SU-DHL-6 (cell line): ENCODE results near the gene NAA35.
A peak's percentile ranks its signal among the peaks of the same experiment; 100 is the strongest.

Experiments used
- H2AFZ ChIP-seq: fragments of 200-600 bp; sonication (generic); 2 replicates; pipeline ENCODE4 v1.6.1; 2014; ENCODE audit warnings: low read depth, mild to moderate bottlenecking, moderate library complexity, mixed read lengths, antibody characterized with exemption, low read length; ENCODE audit not compliant: severe bottlenecking
- H3F3A ChIP-seq: fragments of 200-600 bp; shearing (Covaris generic); 2 replicates; pipeline ENCODE4 v1.6.0; 2016; ENCODE audit warnings: antibody characterized with exemption, mild to moderate bottlenecking; ENCODE audit not compliant: insufficient read depth
- H3K27ac ChIP-seq: fragments of 200-600 bp; sonication (generic); 2 replicates; pipeline ENCODE4 v1.5.1; 2016; ENCODE audit warnings: low read depth, mild to moderate bottlenecking, low read length, moderate library complexity, mixed read lengths
- H3K27me3 ChIP-seq: fragments of 200-600 bp; sonication (generic), shearing (Covaris generic); 2 replicates; pipeline ENCODE4 v1.6.0; 2014; ENCODE audit warnings: mild to moderate bottlenecking, low read length
- H3K36me3 ChIP-seq: fragments of 200-600 bp; sonication (generic); 2 replicates; pipeline ENCODE4 v1.6.1; 2014; ENCODE audit warnings: mild to moderate bottlenecking, low read length, mixed read lengths
- H3K4me2 ChIP-seq: fragments of 300-600, 200-600 bp; shearing (Covaris generic), sonication (generic); 2 replicates; pipeline ENCODE4 v1.6.0; 2014; ENCODE audit warnings: low read length, low read depth, mild to moderate bottlenecking; ENCODE audit not compliant: poor library complexity, severe bottlenecking
- H3K4me3 ChIP-seq: fragments of 200-600 bp; sonication (generic); 2 replicates; pipeline ENCODE4 v1.5.1; 2014; ENCODE audit warnings: antibody characterized with exemption, low read length, mild to moderate bottlenecking, mixed read lengths; ENCODE audit not compliant: insufficient read depth, poor library complexity, severe bottlenecking
- H3K79me2 ChIP-seq: fragments of 200-600 bp; sonication (generic); 2 replicates; pipeline ENCODE4 v1.6.1; 2014; ENCODE audit warnings: mild to moderate bottlenecking, low read length, moderate library complexity; ENCODE audit not compliant: insufficient read depth
- H3K9ac ChIP-seq: fragments of 200-600 bp; sonication (generic); 2 replicates; pipeline ENCODE4 v1.7.0; 2014; ENCODE audit warnings: mild to moderate bottlenecking, low read length
- H3K9me2 ChIP-seq: fragments of 200-600 bp; sonication (generic); replicated peaks from 2 replicates; pipeline ENCODE4 v1.6.1; 2014; ENCODE audit warnings: low read length; ENCODE audit not compliant: insufficient read depth
- H3K9me3 ChIP-seq: fragments of 200-600 bp; sonication (generic); 2 replicates; pipeline ENCODE4 v1.6.1; 2014; ENCODE audit warnings: low read length, mixed read lengths; ENCODE audit not compliant: insufficient read depth
- H4K20me1 ChIP-seq: fragments of 200-600 bp; sonication (generic); 2 replicates; pipeline ENCODE4 v1.6.1; 2014; ENCODE audit warnings: low read depth, mild to moderate bottlenecking, antibody characterized with exemption, low read length, moderate library complexity, mixed read lengths
- CTCF ChIP-seq: fragments of 200-600 bp; sonication (generic); IDR thresholded peaks from one replicate; pipeline ENCODE4 v1.5.1; 2017; ENCODE audit warnings: antibody characterized with exemption, mild to moderate bottlenecking, low read length, moderate library complexity; ENCODE audit not compliant: insufficient read depth, poor library complexity, severe bottlenecking
- EZH2phosphoT487 ChIP-seq: fragments of 200-600 bp; sonication (generic), shearing (Covaris generic); conservative IDR thresholded peaks from 2 replicates; pipeline ENCODE4 v1.6.1; 2018; ENCODE audit warnings: mild to moderate bottlenecking, antibody characterized with exemption, low read length, moderate library complexity, mixed read lengths

NAA35 gene

GRCh38 chr9:86022687-86023266, 81.8 kb downstream of the NAA35 start:
- no peak overlapping the region for H3K4me3 ChIP-seq
- no peak for TF ChIP-seq EZH2phosphoT487
- TF ChIP-seq CTCF = no peak
- no peaks in the 10 kb centered on the region for H3K9me3 ChIP-seq
- no peaks in the 10 kb centered on the region for H3K27me3 ChIP-seq
- no peak overlapping the region for H3K9ac ChIP-seq
- no peaks in the 10 kb centered on the region for H3K79me2 ChIP-seq
- H4K20me1 ChIP-seq = no peaks in the 10 kb centered on the region
- H3K27ac ChIP-seq = no peak overlapping the region
- H3K4me2 ChIP-seq = no peak overlapping the region
- H3K36me3 ChIP-seq = peaks cover 9% of the 10 kb centered on the region
- no peak overlapping the region for H2AFZ ChIP-seq
- no peaks in the 10 kb centered on the region for H3K9me2 ChIP-seq
- no peaks in the 10 kb centered on the region for H3F3A ChIP-seq

GRCh38 chr9:86027767-86028166, 86.8 kb downstream of the NAA35 start:
- Histone ChIP-seq H2AFZ (no peak overlapping the region), H3F3A (no peaks in the 10 kb centered on the region), H3K9me2 (no peaks in the 10 kb centered on the region), H3K27ac (no peak overlapping the region), H3K79me2 (no peaks in the 10 kb centered on the region), H3K9ac (no peak overlapping the region), H3K4me3 (no peak overlapping the region), H4K20me1 (no peaks in the 10 kb centered on the region), H3K36me3 (no peaks in the 10 kb centered on the region), H3K4me2 (no peak overlapping the region), H3K9me3 (no peaks in the 10 kb centered on the region), H3K27me3 (no peaks in the 10 kb centered on the region)
- no peak for TF ChIP-seq EZH2phosphoT487
- TF ChIP-seq CTCF = no peak

GRCh38 chr9:86034863-86035734, 94.2 kb downstream of the NAA35 start:
- no peak for TF ChIP-seq EZH2phosphoT487
- TF ChIP-seq CTCF = peak; percentile 41
- Histone ChIP-seq H3K4me2 (no peak overlapping the region), H3K9me2 (no peaks in the 10 kb centered on the region), H3K27ac (no peak overlapping the region), H3K9ac (no peak overlapping the region), H4K20me1 (no peaks in the 10 kb centered on the region), H3K79me2 (no peaks in the 10 kb centered on the region), H3K4me3 (no peak overlapping the region), H3F3A (no peaks in the 10 kb centered on the region), H3K27me3 (no peaks in the 10 kb centered on the region), H3K36me3 (no peaks in the 10 kb centered on the region), H3K9me3 (no peaks in the 10 kb centered on the region), H2AFZ (no peak overlapping the region)
